ENCODE results near the gene PARD3.

- no peak for TF ChIP-seq POLR2A (IDR thresholded peaks at IDR 0.05)
- TF ChIP-seq POLR2AphosphoS5 (IDR thresholded peaks at IDR 0.05), result no peak
- TF ChIP-seq CTCF (IDR thresholded peaks at IDR 0.05), result no peak
- no peak for TF ChIP-seq EP300 (IDR thresholded peaks at IDR 0.05; ENCODE audit: low read depth)
Measured at GRCh38 chr10:34736976-34737771, 77.9 kb downstream of the PARD3 start.
